ENCODE results near the gene BET1. TPM values are rescaled to one million over a fixed set of nuclear protein-coding genes. Genes with fewer than 3 reads are reported as not detected.

The BET1 gene
- total RNA-seq, 4 donors from 2014 or later, result 7.0 to 11.0 (median 9.2) TPM

DNA sequence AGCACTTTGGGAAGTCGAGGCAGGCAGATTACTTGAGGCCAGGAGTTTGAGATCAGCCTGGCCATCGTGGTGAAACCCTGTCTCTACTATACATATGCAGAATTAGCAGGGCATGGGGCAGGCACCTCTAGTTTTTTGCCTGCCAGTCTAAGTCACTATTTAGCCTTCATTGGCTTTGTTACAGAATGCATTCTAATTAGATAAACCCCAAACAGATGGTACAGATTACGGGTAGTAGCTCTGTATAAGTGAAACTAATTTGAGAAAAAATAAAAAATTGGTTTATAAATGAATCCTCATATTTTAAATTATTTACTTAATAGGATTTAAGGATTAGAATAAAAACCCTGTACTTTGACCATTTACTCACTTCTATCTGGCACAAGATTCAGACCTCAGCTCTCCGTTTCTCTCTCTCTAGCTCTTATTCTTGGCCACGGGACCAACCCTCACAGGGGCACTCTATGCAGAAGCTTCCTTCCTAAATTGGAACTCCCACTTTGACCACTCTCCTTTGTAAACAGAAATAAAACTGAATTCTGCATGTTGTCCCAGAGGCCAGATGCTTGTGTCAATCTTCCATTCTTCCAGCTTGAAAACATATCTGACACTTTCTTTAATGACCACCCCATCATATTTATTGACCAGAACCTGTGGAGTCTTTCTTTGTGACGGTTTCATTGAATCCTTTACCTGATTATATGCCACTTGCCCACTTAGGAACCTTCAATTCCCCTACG, 26.8 kb downstream of the BET1 start:
- no peak overlapping the region for H3K4me3 ChIP-seq
- in situ Hi-C loops (cut with MboI; ENCODE audit: low sequenced_read_pairs in 4 of 4) (no loop called here), intact Hi-C loops (cut with DNase I; ENCODE audit: low total_unique reads) (no loop called here)
- H3K4me1 ChIP-seq, result no peaks in the 10 kb centered on the region
- no peak for ATAC-seq
- no peaks in the 10 kb centered on the region for H3K36me3 ChIP-seq
- H3K27me3 ChIP-seq, result no peaks in the 10 kb centered on the region
- no peaks in the 10 kb centered on the region for H3K9me3 ChIP-seq
- TF ChIP-seq, protein P1, sequence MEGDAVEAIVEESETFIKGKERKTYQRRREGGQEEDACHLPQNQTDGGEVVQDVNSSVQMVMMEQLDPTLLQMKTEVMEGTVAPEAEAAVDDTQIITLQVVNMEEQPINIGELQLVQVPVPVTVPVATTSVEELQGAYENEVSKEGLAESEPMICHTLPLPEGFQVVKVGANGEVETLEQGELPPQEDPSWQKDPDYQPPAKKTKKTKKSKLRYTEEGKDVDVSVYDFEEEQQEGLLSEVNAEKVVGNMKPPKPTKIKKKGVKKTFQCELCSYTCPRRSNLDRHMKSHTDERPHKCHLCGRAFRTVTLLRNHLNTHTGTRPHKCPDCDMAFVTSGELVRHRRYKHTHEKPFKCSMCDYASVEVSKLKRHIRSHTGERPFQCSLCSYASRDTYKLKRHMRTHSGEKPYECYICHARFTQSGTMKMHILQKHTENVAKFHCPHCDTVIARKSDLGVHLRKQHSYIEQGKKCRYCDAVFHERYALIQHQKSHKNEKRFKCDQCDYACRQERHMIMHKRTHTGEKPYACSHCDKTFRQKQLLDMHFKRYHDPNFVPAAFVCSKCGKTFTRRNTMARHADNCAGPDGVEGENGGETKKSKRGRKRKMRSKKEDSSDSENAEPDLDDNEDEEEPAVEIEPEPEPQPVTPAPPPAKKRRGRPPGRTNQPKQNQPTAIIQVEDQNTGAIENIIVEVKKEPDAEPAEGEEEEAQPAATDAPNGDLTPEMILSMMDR (IDR thresholded peaks at IDR 0.05 in 4 of 5, conservative IDR thresholded peaks at IDR 0.05 in 1 of 5), result no peak
- no peak for TF ChIP-seq POLR2A (IDR thresholded peaks at IDR 0.05)
- H3K27ac ChIP-seq, result no peak overlapping the region
- no peak for DNase-seq

DNA sequence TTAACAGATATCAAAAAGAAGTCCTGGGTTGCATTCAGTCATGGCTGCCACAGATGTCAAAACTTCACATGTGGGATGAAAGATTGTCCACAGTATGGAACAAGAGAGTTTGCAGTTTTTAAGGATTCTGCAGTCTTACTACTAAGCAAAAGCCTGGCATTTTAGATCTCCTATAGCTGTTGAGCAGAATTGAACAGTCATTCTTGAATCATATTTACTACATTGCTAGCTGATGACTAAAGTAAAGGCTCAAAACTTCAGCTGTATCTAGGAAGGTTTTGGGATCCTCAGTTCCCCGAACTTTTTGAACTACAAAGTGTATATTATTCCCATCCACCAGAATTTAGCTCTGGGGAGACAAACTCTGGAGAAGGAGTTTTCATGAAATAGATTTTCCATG, 31.0 kb downstream of the BET1 start:
- H3K27me3 ChIP-seq, result no peaks in the 10 kb centered on the region
- no peaks in the 10 kb centered on the region for H3K4me1 ChIP-seq
- TF ChIP-seq, protein P1 (IDR thresholded peaks at IDR 0.05 in 4 of 5, conservative IDR thresholded peaks at IDR 0.05 in 1 of 5), result no peak
- TF ChIP-seq POLR2A (IDR thresholded peaks at IDR 0.05), result no peak
- H3K9me3 ChIP-seq, result no peaks in the 10 kb centered on the region
- H3K27ac ChIP-seq, result no peak overlapping the region
- no peak for ATAC-seq
- DNase-seq, result no peak
- H3K36me3 ChIP-seq, result no peaks in the 10 kb centered on the region
- in situ Hi-C loops (cut with MboI; ENCODE audit: low sequenced_read_pairs in 4 of 4) (no loop called here), intact Hi-C loops (cut with DNase I; ENCODE audit: low total_unique reads) (no loop called here)
- no peak overlapping the region for H3K4me3 ChIP-seq

DNA sequence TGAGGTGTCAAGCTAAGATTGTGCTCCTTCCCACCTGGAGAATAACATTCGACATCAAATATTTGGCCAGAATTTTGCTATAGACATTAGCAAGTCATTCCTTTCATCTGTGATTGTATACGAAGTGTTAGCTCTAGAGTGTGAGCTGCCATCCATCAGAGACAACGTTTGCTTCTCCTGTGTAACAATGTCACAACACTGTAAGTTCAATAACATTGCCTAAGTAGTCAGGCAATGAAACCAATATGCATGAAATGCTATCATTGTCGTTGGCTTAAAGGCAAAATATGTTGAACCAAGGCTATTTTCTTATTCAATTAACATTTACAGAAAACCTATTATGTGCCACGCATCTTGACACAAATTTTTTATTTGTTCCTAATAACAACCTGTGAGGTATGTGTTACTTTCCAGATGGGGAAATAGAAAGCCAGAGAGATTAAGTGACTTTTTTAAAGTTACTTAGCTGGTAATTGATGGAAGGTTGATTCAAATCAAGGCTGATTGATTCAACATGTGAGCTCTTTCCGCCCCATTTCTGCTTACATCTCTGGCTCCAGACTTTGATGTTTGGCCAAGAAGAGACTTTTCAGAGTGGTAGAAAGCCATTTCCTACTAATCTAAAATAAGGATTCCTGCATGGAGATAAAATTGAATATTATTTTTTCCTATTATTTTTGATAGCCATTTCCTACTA, 32.0 kb downstream of the BET1 start:
- Histone ChIP-seq H3K36me3 (no peaks in the 10 kb centered on the region), H3K4me1 (no peaks in the 10 kb centered on the region), H3K4me3 (no peak overlapping the region), H3K27ac (no peak overlapping the region), H3K9me3 (no peaks in the 10 kb centered on the region), H3K27me3 (no peaks in the 10 kb centered on the region)
- TF ChIP-seq POLR2A (IDR thresholded peaks at IDR 0.05), result no peak
- TF ChIP-seq, protein P1 (IDR thresholded peaks at IDR 0.05 in 4 of 5, conservative IDR thresholded peaks at IDR 0.05 in 1 of 5), result no peak
- no peak for DNase-seq
- no peak for ATAC-seq
- intact Hi-C loops (cut with DNase I; ENCODE audit: low total_unique reads) (no loop called here), in situ Hi-C loops (cut with MboI; ENCODE audit: low sequenced_read_pairs in 4 of 4) (no loop called here)

DNA sequence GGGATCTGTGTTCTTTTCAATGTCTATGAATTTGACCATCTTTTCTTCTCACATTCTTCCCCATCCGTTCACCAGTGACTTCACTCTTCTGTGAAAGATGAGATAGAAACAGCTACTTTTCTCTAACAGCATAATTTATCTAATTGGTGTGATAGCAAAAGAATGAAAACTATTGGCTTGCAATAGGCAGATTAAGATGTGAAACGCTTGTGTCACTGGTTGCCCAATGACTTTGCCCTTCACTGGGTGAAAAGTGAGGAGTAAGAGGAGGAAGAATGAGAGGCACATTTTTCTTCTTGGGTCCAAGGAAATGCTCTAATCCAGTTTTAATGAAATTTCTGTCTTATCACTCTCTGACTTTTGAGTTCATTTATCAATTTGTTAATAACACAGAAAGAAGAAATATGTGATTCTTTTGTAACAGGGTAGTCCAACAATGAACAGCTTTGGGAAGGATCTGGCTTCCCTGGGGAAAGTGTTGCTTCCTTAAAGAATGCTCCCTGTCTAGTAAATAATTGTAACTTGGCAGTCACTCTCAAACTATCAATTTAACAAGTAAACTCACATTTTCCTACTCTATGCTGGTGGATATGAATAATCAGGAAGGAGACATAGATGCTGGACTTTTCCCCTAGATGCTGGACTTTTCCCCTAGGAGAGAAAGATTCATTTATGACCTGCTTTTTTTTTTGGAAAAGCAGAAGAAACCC, 35.1 kb downstream of the BET1 start:
- no peaks in the 10 kb centered on the region for H3K9me3 ChIP-seq
- TF ChIP-seq, protein P1 (IDR thresholded peaks at IDR 0.05 in 4 of 5, conservative IDR thresholded peaks at IDR 0.05 in 1 of 5), result no peak
- no peak for TF ChIP-seq POLR2A (IDR thresholded peaks at IDR 0.05)
- H3K27me3 ChIP-seq, result no peaks in the 10 kb centered on the region
- in situ Hi-C loops (cut with MboI; ENCODE audit: low sequenced_read_pairs in 4 of 4), result no loop called here
- ATAC-seq (no peak), DNase-seq (no peak)
- H3K4me1 ChIP-seq, result no peaks in the 10 kb centered on the region
- no peak overlapping the region for H3K27ac ChIP-seq
- H3K4me3 ChIP-seq, result no peak overlapping the region
- H3K36me3 ChIP-seq, result no peaks in the 10 kb centered on the region
- intact Hi-C loops (cut with DNase I; ENCODE audit: low total_unique reads), result no loop called here

Measured in gastrocnemius medialis (tissue), 4 donors.